ENCODE results near the gene DISC1. TPM values are rescaled to one million over a fixed set of nuclear protein-coding genes. Genes with fewer than 3 reads are reported as not detected.

DISC1 gene
- total RNA-seq, 4 donors from 2014 or later = 7.1 to 33.4 (median 14.9) TPM

- intact Hi-C loops (cut with DNase I; ENCODE audit: low total_unique reads) = no loop called here
- H3K36me3 ChIP-seq = no peaks in the 10 kb centered on the region
- H3K9me3 ChIP-seq = no peaks in the 10 kb centered on the region
- no peaks in the 10 kb centered on the region for H3K27me3 ChIP-seq
- DNase-seq = no peak
- H3K4me3 ChIP-seq = no peak overlapping the region
- H3K27ac ChIP-seq = no peak overlapping the region
- no peaks in the 10 kb centered on the region for H3K4me1 ChIP-seq
- TF ChIP-seq CTCF (IDR thresholded peaks at IDR 0.05) (no peak), POLR2A (IDR thresholded peaks at IDR 0.05) (no peak)
Measured at GRCh38 chr1:231803353-231803752, 176.8 kb downstream of the DISC1 start.

- no peaks in the 10 kb centered on the region for H3K4me1 ChIP-seq
- no peak for TF ChIP-seq CTCF (IDR thresholded peaks at IDR 0.05)
- TF ChIP-seq POLR2A (IDR thresholded peaks at IDR 0.05) = no peak
- H3K9me3 ChIP-seq = no peaks in the 10 kb centered on the region
- no peaks in the 10 kb centered on the region for H3K36me3 ChIP-seq
- no peak overlapping the region for H3K4me3 ChIP-seq
- intact Hi-C loops (cut with DNase I; ENCODE audit: low total_unique reads) = no loop called here
- DNase-seq = no peak
- H3K27ac ChIP-seq = no peak overlapping the region
- no peaks in the 10 kb centered on the region for H3K27me3 ChIP-seq
Measured at GRCh38 chr1:231806623-231807495, 180.3 kb downstream of the DISC1 start.

GRCh38 chr1:231807541-231807940 is 181.0 kb downstream of the DISC1 start:
- Histone ChIP-seq H3K4me1 (no peaks in the 10 kb centered on the region), H3K27ac (no peak overlapping the region), H3K36me3 (no peaks in the 10 kb centered on the region), H3K4me3 (no peak overlapping the region), H3K27me3 (no peaks in the 10 kb centered on the region), H3K9me3 (no peaks in the 10 kb centered on the region)
- no peak for DNase-seq
- TF ChIP-seq POLR2A (IDR thresholded peaks at IDR 0.05) (no peak), CTCF (IDR thresholded peaks at IDR 0.05) (no peak)
- intact Hi-C loops (cut with DNase I; ENCODE audit: low total_unique reads) = no loop called here

- TF ChIP-seq CTCF (IDR thresholded peaks at IDR 0.05) (no peak), POLR2A (IDR thresholded peaks at IDR 0.05) (no peak)
- H3K36me3 ChIP-seq = no peaks in the 10 kb centered on the region
- intact Hi-C loops (cut with DNase I; ENCODE audit: low total_unique reads) = no loop called here
- H3K4me3 ChIP-seq = no peak overlapping the region
- H3K27me3 ChIP-seq = no peaks in the 10 kb centered on the region
- no peaks in the 10 kb centered on the region for H3K9me3 ChIP-seq
- no peak overlapping the region for H3K27ac ChIP-seq
- no peaks in the 10 kb centered on the region for H3K4me1 ChIP-seq
- no peak for DNase-seq
Measured at GRCh38 chr1:231808116-231808515, 181.5 kb downstream of the DISC1 start.

GRCh38 chr1:231808990-231809389 is 182.4 kb downstream of the DISC1 start:
- Histone ChIP-seq H3K36me3 (no peaks in the 10 kb centered on the region), H3K4me3 (no peak overlapping the region), H3K27ac (no peak overlapping the region), H3K4me1 (no peaks in the 10 kb centered on the region), H3K9me3 (no peaks in the 10 kb centered on the region), H3K27me3 (no peaks in the 10 kb centered on the region)
- DNase-seq = peak in 1 of 2 donors; percentile 18
- no peak for TF ChIP-seq POLR2A (IDR thresholded peaks at IDR 0.05)
- no peak for TF ChIP-seq CTCF (IDR thresholded peaks at IDR 0.05)
- intact Hi-C loops (cut with DNase I; ENCODE audit: low total_unique reads) = no loop called here

All from uterus (tissue), 4 donors.